IPS-NIHi7 (cell line): ENCODE measurements around the gene ASCL1.

Experiments
- DNase-seq: peaks from one replicate; pipeline ENCODE4 v3.0.0; 2012; ENCODE audit warnings: mixed read lengths; ENCODE audit errors: extremely low spot score

The ASCL1 gene

DNA sequence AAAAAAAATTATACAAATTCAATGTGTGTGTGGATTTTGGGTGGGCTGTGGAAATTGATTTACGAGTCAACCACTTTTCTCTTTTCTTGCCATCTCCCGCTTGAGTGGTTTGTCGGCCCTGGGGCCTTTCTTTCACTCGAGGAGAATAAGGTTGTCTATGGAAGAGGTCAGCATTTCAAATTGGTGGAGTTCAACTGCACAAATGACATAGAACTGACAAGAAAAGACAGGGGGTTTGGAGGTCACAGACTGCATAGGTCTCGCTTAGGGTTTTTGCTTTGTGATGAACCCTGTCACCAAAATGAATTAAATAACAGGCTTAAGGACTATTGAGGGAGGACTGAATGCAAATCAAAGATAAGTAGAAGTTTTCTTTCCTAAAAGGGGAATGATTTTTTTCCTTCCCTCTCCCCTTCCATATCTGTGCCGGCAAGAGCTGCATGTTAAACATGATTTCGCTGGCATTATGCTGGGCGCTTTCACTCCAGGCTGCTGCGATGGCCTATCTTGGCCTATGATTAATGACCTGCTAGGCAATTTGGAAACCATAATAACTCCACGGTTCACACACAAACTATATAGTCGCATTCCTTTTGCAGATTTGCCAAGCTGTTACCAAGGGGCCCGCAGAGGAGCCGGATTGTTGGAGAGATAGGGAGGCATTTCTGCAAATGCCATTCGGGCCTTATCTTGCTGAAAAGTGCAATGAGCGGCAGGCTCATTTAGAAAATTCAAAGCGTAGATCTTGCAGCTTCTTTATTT is 20.7 kb downstream of the ASCL1 start:
- DNase-seq = no peak

GRCh38 chr12:102980350-102980749 is 22.9 kb downstream of the ASCL1 start:
- no peak for DNase-seq

- peak; percentile 28 for DNase-seq
Measured at GRCh38 chr12:102990419-102990818, 32.9 kb downstream of the ASCL1 start.

GRCh38 chr12:102992297-102992696 is 34.8 kb downstream of the ASCL1 start:
- peak; percentile 23 for DNase-seq

DNA sequence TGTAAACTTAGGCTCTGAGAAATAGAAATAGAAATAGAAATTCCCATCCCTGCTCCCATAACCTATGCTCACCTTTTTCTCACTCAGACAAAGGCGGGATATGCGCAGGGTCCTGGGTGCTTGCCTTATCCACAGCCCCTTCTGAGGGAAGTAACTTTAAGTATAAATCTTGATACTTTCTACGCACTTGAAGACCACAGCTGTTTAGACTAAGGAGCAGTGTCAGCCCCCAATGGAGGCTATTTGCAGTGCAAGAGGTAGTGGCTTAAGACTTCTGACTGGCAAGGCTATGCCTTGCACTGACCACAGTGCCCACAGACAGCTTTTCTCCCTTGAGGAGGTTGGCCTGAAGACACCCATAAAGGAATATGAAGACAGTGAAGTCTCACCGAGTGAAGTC is 35.2 kb downstream of the ASCL1 start:
- DNase-seq = no peak

DNA sequence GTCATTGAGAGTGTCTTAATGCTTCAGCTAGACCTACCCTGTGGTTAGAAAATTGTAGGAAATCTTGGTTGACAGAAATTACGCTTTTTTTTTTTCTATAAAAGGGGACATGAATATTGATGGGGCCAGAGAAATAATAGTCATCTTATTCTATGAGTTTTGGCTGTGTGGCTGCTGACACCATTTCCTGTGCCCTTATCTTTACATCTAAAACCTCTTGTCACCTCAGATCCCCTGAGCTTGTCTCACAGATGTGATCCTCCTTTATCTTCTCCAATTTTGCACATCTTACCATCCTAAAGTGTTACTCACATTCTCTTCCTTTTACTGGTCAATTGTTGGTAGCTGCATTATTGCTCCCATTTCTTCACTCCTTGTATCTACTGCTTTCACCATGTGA is 36.1 kb downstream of the ASCL1 start:
- DNase-seq = no peak

- DNase-seq = no peak
Measured at GRCh38 chr12:102995372-102995771, 37.9 kb downstream of the ASCL1 start.
